Measurements from ENCODE around the gene KCNQ5.

KCNQ5 gene

GRCh38 chr6:72916906-72917305 is 295.0 kb downstream of the KCNQ5 start:
- Histone ChIP-seq H3K4me3 (ENCODE audit: low read length) (no peak overlapping the region), H3K4me1 (ENCODE audit: control insufficient read depth, insufficient read depth, low read length) (peaks cover 2% of the 10 kb centered on the region), H3K9me3 (ENCODE audit: control insufficient read depth, low read length) (no peaks in the 10 kb centered on the region), H3K27me3 (replicated peaks; ENCODE audit: control insufficient read depth, insufficient read depth, low read length) (peaks cover 10% of the 10 kb centered on the region), H3K9ac (ENCODE audit: low read length) (no peak overlapping the region), H3K36me3 (ENCODE audit: control insufficient read depth, insufficient read depth, low read length, severe bottlenecking) (no peaks in the 10 kb centered on the region)
- DNase-seq (ENCODE audit: low read depth): no peak

- H3K9me3 ChIP-seq (ENCODE audit: control insufficient read depth, low read length): no peaks in the 10 kb centered on the region
- H3K4me3 ChIP-seq (ENCODE audit: low read length): no peak overlapping the region
- no peak for DNase-seq (ENCODE audit: low read depth)
- H3K9ac ChIP-seq (ENCODE audit: low read length): no peak overlapping the region
- no peaks in the 10 kb centered on the region for H3K36me3 ChIP-seq (ENCODE audit: control insufficient read depth, insufficient read depth, low read length, severe bottlenecking)
- no peaks in the 10 kb centered on the region for H3K4me1 ChIP-seq (ENCODE audit: control insufficient read depth, insufficient read depth, low read length)
- H3K27me3 ChIP-seq (replicated peaks; ENCODE audit: control insufficient read depth, insufficient read depth, low read length): peaks cover 8% of the 10 kb centered on the region
Observed at GRCh38 chr6:72922401-72922800, 300.5 kb downstream of the KCNQ5 start.

- Histone ChIP-seq H3K4me3 (ENCODE audit: low read length) (no peak overlapping the region), H3K9me3 (ENCODE audit: control insufficient read depth, low read length) (no peaks in the 10 kb centered on the region), H3K36me3 (ENCODE audit: control insufficient read depth, insufficient read depth, low read length, severe bottlenecking) (no peaks in the 10 kb centered on the region), H3K4me1 (ENCODE audit: control insufficient read depth, insufficient read depth, low read length) (no peaks in the 10 kb centered on the region), H3K9ac (ENCODE audit: low read length) (no peak overlapping the region), H3K27me3 (replicated peaks; ENCODE audit: control insufficient read depth, insufficient read depth, low read length) (peaks cover 8% of the 10 kb centered on the region)
- DNase-seq (ENCODE audit: low read depth): no peak
Observed at GRCh38 chr6:72925136-72925535, 303.3 kb downstream of the KCNQ5 start.

GRCh38 chr6:72930556-72931132 is 308.8 kb downstream of the KCNQ5 start:
- Histone ChIP-seq H3K4me1 (ENCODE audit: control insufficient read depth, insufficient read depth, low read length) (no peaks in the 10 kb centered on the region), H3K9ac (ENCODE audit: low read length) (no peak overlapping the region), H3K27me3 (replicated peaks; ENCODE audit: control insufficient read depth, insufficient read depth, low read length) (peaks cover 3% of the 10 kb centered on the region), H3K36me3 (ENCODE audit: control insufficient read depth, insufficient read depth, low read length, severe bottlenecking) (no peaks in the 10 kb centered on the region), H3K9me3 (ENCODE audit: control insufficient read depth, low read length) (no peaks in the 10 kb centered on the region), H3K4me3 (ENCODE audit: low read length) (no peak overlapping the region)
- DNase-seq (ENCODE audit: low read depth): no peak

GRCh38 chr6:72931325-72931887 is 309.5 kb downstream of the KCNQ5 start:
- H3K4me3 ChIP-seq (ENCODE audit: low read length): no peak overlapping the region
- DNase-seq (ENCODE audit: low read depth): no peak
- no peaks in the 10 kb centered on the region for H3K36me3 ChIP-seq (ENCODE audit: control insufficient read depth, insufficient read depth, low read length, severe bottlenecking)
- H3K4me1 ChIP-seq (ENCODE audit: control insufficient read depth, insufficient read depth, low read length): no peaks in the 10 kb centered on the region
- H3K9me3 ChIP-seq (ENCODE audit: control insufficient read depth, low read length): no peaks in the 10 kb centered on the region
- H3K9ac ChIP-seq (ENCODE audit: low read length): no peak overlapping the region
- peaks cover 5% of the 10 kb centered on the region for H3K27me3 ChIP-seq (replicated peaks; ENCODE audit: control insufficient read depth, insufficient read depth, low read length)

GRCh38 chr6:72933233-72933632 is 311.4 kb downstream of the KCNQ5 start:
- Histone ChIP-seq H3K9ac (ENCODE audit: low read length) (no peak overlapping the region), H3K9me3 (ENCODE audit: control insufficient read depth, low read length) (no peaks in the 10 kb centered on the region), H3K4me3 (ENCODE audit: low read length) (no peak overlapping the region), H3K27me3 (replicated peaks; ENCODE audit: control insufficient read depth, insufficient read depth, low read length) (peaks cover 5% of the 10 kb centered on the region), H3K36me3 (ENCODE audit: control insufficient read depth, insufficient read depth, low read length, severe bottlenecking) (no peaks in the 10 kb centered on the region), H3K4me1 (ENCODE audit: control insufficient read depth, insufficient read depth, low read length) (no peaks in the 10 kb centered on the region)
- DNase-seq (ENCODE audit: low read depth): no peak

- peak; percentile 57 for DNase-seq (ENCODE audit: low read depth)
- Histone ChIP-seq H3K27me3 (replicated peaks; ENCODE audit: control insufficient read depth, insufficient read depth, low read length) (peaks cover 5% of the 10 kb centered on the region), H3K9me3 (ENCODE audit: control insufficient read depth, low read length) (no peaks in the 10 kb centered on the region), H3K4me3 (ENCODE audit: low read length) (no peak overlapping the region), H3K4me1 (ENCODE audit: control insufficient read depth, insufficient read depth, low read length) (no peaks in the 10 kb centered on the region), H3K36me3 (ENCODE audit: control insufficient read depth, insufficient read depth, low read length, severe bottlenecking) (no peaks in the 10 kb centered on the region), H3K9ac (ENCODE audit: low read length) (no peak overlapping the region)
Observed at GRCh38 chr6:72936766-72937559, 315.1 kb downstream of the KCNQ5 start.

- H3K27me3 ChIP-seq (replicated peaks; ENCODE audit: control insufficient read depth, insufficient read depth, low read length): peaks cover 5% of the 10 kb centered on the region
- peak; percentile 34 for DNase-seq (ENCODE audit: low read depth)
- H3K36me3 ChIP-seq (ENCODE audit: control insufficient read depth, insufficient read depth, low read length, severe bottlenecking): no peaks in the 10 kb centered on the region
- no peak overlapping the region for H3K9ac ChIP-seq (ENCODE audit: low read length)
- H3K4me1 ChIP-seq (ENCODE audit: control insufficient read depth, insufficient read depth, low read length): no peaks in the 10 kb centered on the region
- H3K4me3 ChIP-seq (ENCODE audit: low read length): no peak overlapping the region
- H3K9me3 ChIP-seq (ENCODE audit: control insufficient read depth, low read length): no peaks in the 10 kb centered on the region
Observed at GRCh38 chr6:72938104-72938503, 316.2 kb downstream of the KCNQ5 start.

GRCh38 chr6:72939004-72939403 is 317.1 kb downstream of the KCNQ5 start:
- peaks cover 5% of the 10 kb centered on the region for H3K27me3 ChIP-seq (replicated peaks; ENCODE audit: control insufficient read depth, insufficient read depth, low read length)
- H3K4me1 ChIP-seq (ENCODE audit: control insufficient read depth, insufficient read depth, low read length): no peaks in the 10 kb centered on the region
- no peak overlapping the region for H3K4me3 ChIP-seq (ENCODE audit: low read length)
- no peak overlapping the region for H3K9ac ChIP-seq (ENCODE audit: low read length)
- H3K9me3 ChIP-seq (ENCODE audit: control insufficient read depth, low read length): no peaks in the 10 kb centered on the region
- no peaks in the 10 kb centered on the region for H3K36me3 ChIP-seq (ENCODE audit: control insufficient read depth, insufficient read depth, low read length, severe bottlenecking)
- no peak for DNase-seq (ENCODE audit: low read depth)

- H3K4me3 ChIP-seq (ENCODE audit: low read length): no peak overlapping the region
- H3K27me3 ChIP-seq (replicated peaks; ENCODE audit: control insufficient read depth, insufficient read depth, low read length): peaks cover 5% of the 10 kb centered on the region
- no peaks in the 10 kb centered on the region for H3K36me3 ChIP-seq (ENCODE audit: control insufficient read depth, insufficient read depth, low read length, severe bottlenecking)
- no peak for DNase-seq (ENCODE audit: low read depth)
- no peaks in the 10 kb centered on the region for H3K4me1 ChIP-seq (ENCODE audit: control insufficient read depth, insufficient read depth, low read length)
- no peaks in the 10 kb centered on the region for H3K9me3 ChIP-seq (ENCODE audit: control insufficient read depth, low read length)
- no peak overlapping the region for H3K9ac ChIP-seq (ENCODE audit: low read length)
Observed at GRCh38 chr6:72940265-72940664, 318.4 kb downstream of the KCNQ5 start.

- Histone ChIP-seq H3K27me3 (replicated peaks; ENCODE audit: control insufficient read depth, insufficient read depth, low read length) (no peaks in the 10 kb centered on the region), H3K9ac (ENCODE audit: low read length) (no peak overlapping the region), H3K4me1 (ENCODE audit: control insufficient read depth, insufficient read depth, low read length) (peaks cover 2% of the 10 kb centered on the region), H3K36me3 (ENCODE audit: control insufficient read depth, insufficient read depth, low read length, severe bottlenecking) (no peaks in the 10 kb centered on the region), H3K4me3 (ENCODE audit: low read length) (no peak overlapping the region), H3K9me3 (ENCODE audit: control insufficient read depth, low read length) (no peaks in the 10 kb centered on the region)
- no peak for DNase-seq (ENCODE audit: low read depth)
Observed at GRCh38 chr6:72941263-72941662, 319.4 kb downstream of the KCNQ5 start.

Data from adipocyte (in vitro differentiated cells).